CD4-positive, alpha-beta T cell treated with Interleukin-2 at 100 ng/mL for 4 hours (primary cell): ENCODE results near the gene ART3.
A peak's percentile ranks its signal among the peaks of the same experiment; 100 is the strongest.

Source experiments
- DNase-seq: peaks from one replicate; pipeline ENCODE4 v3.0.0-alpha.2; 2020; ENCODE audit warnings: low spot score

Gene ART3

DNA sequence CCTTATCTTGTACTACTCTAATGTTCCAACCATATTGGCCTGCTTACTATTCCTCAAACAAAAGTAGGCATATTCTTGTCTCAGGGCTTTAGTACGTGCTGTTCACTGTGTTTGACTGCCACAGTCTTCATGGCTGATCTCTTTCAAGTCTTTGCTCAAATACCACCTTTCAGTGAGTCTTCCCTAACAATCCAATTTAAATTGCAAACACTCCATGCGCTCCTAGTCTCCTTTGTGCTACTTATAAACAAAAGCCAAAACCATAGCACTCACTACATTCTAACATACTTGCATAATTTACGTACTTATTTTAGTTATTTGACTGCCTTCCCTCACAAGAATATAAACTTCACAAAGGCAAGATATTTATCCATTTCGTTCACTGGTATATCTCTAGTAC lies 1.7 kb upstream of the ART3 start:
- no peak for DNase-seq

DNA sequence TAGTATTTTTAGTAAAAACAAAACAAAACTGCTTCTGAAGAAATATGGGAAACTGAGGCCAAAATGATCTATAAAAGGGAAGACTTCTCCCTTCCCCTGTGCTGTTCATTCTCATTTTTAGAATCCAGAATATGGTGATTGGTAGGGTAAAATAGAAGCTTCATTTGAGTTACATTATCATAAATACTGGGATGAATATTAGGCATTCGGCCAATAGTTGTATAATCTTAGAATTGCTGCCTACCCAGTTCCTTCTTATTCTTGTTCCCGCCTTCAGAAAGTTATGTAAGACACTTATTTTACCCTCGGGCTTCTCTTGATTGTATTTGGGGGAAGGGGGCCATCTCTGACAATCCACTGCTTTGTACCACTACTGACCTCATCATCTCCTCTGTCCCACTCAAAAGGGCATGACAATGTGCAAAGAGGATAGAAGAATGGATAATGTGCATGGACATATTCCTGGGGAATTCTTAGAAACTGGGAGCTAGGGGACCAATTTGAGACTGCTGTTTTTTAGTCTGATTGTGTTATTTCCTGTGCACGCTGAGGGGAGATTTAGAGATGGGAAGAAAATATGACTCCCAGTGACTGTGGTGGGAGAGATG lies 588 bp downstream of the ART3 start:
- DNase-seq: no peak

DNA sequence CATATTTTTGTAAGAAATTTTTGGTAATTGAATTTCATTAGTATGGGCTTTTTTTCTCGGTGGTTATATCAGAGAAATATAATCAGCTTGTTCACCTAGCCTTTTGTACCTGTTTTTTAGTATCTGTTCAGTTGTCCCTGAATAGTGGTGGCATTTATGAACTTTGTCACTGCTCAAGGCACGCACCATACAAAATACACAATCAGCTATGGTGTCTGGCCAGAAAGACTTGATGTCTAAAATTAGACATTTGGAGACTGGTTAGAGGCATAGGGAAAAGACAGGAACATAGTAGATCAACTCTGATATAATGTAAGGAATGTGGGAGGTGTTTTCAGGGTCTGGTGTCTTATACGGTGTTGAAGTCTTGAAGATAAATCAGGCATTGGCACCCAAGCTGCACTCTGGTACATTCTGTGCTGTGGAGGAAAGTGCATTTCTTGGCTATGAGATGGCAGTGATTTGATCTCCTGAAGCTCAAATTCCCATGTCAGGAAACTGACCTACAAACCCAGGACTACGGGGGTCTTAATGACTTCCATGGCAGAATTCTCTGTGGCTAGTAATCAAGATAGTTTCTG lies 3.6 kb downstream of the ART3 start:
- no peak for DNase-seq

DNA sequence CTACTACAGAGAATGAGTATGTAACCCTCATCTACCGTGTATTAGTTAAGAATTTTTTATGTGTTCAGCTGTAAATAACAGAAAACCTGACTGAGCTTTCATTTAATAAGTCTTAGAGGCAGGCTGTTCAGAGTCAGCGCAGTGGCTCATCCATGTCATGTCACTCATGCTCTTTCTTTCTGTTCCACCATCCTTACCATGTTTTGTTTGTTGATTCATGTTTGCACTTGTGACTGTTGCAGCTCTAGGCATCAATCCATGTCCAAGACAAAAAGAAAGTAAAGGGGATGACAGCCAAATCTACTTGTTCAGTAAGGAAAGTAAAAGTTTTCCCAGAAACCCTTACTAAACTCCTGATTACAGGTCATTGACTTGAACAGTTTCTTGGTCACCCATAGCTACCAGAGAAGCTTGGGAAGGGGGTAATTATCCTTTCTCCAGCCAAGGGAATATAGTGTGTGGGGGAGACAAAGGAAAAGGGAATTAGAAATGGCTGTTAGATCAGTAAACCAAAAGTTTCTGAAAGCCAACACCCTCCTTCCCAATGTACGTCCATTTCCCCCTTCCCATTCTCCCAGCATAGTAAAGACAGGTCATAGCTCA lies 9.0 kb downstream of the ART3 start:
- no peak for DNase-seq

DNA sequence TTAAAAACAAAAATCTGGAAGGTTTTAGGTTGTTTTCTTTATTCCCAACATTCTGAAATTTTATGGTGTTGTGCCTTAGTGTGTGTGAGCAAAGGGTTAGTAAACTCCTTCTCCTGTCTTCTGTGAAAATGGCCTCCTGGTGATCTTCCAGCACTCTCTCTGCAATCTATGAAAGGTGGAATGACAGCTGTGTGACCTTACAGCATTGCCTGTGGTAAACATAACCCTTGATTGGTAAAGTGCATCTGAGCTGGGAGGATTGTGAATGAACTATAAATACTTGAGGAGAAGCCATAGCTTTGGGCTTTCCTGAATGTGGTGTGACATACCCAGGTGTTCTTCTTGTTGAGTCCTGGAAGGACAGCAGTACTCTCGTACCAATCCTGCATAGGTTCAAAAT lies 10.0 kb downstream of the ART3 start:
- DNase-seq: no peak

DNA sequence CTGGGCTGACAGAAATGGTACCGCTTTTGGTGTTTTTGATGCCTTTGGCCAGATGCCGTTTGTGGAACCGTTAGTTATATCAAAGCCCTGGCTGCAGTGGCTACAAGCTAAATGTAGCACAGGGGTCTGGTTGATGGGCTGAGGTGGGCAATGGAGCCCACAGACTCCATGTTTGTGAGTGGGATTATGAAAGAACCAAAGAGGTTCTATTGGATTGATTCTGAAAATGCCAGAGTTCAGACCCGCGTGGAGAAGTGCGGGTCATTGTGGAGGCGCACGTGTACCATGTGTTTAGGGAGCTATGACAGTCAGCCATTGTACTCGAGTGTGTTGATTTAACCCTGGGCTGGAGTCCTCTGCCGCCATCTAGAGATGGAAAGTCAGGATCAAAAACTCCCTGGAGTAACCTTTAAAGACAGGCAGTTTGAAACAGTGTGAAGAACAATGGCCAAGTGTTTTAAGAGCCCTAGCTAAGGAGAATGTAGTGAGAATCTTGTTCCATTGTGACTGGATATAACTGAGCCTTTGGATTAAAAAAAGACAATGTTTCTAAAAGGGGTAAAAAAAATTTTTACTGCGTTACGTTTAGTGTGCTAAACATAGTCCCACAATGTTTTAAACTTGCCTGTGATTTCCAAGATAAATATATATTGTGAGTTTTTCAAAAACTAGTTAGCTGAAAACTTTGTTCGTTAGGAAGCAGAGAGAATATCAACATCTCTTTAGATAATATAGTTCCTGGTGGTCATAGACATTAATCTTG lies 12.7 kb downstream of the ART3 start:
- DNase-seq: no peak

DNA sequence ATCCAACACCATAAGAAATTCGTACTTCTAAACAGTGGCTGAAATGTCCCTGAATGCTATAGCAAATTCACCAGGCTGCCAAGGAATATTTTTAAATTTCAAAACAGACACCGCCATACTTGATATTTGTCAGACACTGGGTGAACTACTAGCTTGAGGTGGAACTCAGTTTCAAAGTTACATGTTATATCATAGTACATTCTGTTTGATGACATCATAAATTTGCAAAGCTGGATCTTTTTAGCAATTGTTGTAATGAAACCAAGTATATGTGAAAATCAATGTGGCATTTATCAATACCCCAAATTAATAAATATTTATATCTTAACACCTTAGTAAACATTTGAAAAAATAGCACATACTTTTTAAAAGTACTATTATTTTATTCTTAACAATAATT lies 14.2 kb downstream of the ART3 start:
- DNase-seq: no peak

DNA sequence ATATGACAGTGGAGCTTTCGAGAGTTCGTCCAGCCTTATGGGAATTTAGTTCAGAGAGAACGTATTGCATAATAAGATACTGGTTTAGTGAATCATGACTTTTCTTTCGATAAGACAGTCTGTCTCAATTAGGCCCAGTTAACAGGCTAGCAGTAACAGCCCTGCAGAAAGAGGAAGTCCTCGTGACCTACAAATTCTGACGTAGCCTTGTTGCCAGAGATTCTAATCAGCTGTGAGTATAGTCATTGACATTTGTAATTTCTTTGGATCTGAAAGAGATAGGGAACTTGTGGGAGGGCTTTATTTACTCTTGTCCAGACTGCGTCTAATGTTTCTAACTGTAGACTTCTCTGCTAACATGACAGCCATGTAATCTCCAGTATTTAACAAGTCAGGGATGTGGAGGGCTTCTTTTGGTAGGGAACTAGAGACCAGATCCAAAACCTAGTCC lies 15.8 kb downstream of the ART3 start:
- DNase-seq: peak; percentile 14

DNA sequence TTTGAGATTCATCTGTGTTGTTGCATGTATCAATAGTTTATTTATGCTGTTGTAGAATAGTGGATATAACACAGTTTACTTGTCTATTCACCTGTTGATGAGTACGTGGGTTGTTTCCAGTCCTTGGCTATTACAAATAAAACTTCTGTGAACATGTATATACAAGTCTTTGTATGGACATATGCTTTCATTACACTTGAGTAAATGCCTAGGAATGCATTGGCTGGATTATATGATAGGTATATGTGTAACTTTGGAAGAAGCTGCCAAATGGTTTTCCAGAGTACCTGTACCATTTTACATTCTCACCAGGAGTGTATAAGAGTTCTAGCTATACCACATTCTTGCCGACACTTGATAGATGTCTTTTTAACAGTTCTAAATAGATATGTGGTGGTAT lies 16.5 kb downstream of the ART3 start:
- no peak for DNase-seq

DNA sequence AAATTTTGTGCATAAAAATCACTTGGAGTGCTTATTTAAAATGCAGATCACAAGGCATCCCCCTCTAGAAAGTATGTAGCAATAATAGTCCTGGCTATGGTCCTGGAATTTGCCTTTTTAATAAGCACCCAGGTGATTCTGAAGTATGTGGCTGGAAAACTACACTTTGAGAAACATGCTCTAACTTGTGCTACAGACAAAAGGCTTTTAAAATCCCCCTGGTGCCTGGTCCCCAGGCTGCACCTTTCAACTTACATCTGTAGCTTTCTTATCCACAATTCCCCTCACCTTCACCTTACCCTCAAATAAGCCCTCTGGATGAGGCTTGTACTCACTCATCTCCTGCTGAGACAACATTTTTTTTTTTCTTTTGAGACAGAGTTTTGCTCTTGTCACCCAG lies 21.1 kb downstream of the ART3 start:
- no peak for DNase-seq

DNA sequence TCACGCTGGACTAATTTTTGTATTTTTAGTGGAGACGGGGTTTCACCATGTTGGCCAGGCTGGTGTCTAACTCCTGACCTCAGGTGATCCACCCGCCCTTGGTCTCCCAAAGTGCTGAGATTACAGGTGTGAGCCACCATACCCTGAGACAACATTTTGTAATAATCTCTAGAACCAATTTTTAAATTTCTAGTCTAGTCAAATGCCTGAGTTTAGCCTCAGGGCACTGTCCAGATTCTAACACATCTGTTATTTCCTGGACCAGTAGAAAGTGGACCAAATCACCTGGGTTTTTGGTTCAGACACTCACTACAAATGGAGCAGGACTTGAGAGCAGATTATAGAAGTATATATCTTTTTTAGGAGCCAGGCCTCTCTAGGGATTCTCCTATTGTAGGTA lies 21.6 kb downstream of the ART3 start:
- no peak for DNase-seq

DNA sequence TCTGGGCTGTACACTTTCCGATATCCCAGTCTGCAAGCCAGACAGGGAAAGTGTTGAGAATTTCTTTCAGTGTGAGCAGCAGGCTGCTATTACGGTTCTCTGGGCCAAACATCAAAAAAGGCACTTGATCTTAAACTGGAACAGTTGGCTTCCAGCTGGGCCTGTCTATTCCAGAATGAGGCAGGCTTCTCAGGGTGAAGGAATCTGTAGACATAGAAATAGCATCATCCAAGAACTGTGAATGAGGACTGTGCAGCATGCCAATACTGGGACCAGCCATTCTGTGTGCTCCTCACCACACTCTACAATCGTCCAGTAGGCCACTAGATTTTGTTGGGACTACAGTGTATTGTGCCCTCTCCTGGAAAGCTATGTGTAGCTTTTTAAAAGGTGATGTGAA lies 31.1 kb downstream of the ART3 start:
- no peak for DNase-seq

DNA sequence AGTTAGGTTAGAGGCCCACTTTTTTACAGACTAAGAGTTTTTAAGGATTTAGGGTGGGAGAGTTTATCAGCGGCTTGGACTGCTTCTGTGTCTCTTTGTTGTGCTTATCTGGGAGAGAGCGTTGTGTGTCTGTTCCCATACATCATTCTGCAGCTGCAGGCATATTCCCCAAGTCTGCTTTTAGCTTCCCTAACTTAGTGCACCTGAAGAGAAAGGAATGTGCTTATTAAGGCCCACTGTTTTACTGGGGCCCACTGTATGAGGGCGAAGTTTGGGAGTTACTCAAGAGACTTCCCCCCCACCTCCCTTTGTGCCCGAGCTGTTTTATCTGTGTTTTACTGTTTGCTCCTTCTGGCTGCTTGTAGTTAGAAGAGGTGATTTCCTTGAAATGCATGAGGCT lies 31.9 kb downstream of the ART3 start:
- no peak for DNase-seq

DNA sequence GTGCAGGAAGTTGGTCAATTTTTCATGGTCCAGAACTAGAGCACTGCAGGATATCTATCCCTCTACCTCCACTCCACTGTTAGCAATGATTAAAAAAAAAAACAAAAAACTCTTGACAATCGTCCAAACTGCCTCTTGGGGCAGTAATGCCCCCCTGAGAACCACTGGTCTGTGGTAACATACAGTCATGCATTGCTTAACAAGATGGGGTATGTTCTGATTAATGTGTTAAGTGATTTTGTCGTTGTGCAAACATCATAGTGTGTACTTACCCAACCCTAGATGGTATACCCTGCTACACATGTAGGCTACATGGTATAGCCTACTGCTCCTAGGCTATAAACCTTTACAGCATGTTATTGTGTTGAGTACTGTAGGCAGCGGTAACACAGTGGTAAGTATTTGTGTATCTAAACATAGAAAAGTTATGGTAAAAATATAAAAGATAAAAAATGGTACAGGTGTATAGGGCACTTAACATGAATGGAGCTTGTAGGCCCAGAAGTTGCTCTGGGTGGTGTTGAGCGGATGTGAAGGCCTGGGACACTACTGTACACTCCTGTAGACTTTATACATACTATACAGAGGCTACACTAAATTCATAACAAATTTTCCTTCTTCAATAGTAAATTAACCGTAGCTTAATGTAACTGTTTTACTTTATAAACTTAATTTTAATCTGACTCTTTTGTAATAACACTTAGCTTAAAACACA lies 34.1 kb downstream of the ART3 start:
- no peak for DNase-seq

DNA sequence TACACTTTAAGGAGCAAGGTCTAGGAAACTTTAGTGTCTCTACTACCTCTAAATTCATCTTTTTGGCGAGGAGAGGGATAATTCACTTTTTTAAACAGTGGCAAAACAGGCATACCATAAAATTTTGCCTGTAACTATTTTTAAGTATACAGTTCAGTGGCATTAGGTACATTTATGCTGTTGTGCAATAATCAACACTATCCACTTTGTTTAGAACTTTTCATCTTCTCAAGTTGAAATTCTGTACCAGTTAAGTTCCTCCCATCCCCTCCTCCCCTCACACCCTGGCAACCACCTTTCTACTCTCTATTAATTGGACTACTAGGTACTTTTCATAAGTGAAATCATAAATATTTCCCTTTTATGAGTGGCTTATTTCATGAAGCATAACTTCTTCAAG lies 42.3 kb downstream of the ART3 start:
- no peak for DNase-seq

DNA sequence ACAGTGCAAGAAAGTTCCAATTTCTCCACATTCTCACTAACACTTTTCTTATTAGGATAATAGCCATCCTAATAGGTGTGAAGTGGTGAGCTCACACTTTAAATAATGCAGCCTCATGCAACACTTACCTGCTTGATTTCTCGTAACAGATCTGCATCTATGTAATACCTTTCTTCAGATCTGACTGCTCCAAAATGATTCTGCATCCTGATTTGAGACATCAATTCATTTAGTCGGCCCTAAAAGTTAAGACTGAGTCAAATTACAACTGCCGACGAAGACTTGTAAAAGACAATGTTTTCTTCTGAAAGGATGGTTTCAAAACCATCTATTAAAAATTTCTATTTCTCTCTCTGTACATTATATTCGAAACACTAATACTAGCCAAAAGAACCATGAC lies 43.0 kb downstream of the ART3 start:
- no peak for DNase-seq

DNA sequence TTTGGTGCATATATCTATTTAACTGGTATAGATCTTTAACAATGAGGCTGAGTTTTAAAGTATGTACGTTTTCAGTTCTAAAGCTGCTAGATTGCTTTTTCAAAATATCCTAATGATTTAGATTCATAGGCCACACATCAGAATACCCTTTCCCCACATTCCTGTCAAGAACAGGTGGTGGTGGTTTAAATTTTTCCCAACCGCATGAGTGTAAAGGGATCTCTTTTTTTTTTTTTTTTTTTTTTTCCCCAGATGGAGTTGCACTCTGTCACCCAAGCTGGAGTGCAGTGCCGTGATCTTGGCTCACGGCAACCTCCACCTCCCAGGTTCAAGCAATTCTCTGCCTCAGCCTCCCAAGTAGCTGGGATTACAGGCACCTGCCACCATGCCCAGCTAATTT lies 45.7 kb downstream of the ART3 start:
- DNase-seq: no peak

DNA sequence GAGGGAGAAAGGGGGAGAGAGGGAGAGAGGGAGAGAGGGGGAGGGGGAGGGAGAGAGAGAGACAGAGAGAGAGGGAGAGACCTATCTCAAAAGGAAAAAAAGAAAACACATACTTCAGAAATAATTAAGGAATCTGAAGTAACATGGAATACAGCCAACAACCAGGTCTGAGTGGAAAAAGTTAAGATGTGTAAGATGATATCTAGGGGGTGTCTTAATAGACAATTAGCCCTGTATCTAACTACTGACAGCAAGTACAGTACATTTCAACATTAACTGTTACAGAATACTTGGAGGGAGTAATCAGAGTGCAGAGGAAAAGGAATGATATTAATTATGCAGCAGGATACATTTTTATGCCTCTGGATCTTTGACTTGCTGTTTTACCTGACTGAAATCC lies 51.3 kb downstream of the ART3 start:
- DNase-seq: no peak

DNA sequence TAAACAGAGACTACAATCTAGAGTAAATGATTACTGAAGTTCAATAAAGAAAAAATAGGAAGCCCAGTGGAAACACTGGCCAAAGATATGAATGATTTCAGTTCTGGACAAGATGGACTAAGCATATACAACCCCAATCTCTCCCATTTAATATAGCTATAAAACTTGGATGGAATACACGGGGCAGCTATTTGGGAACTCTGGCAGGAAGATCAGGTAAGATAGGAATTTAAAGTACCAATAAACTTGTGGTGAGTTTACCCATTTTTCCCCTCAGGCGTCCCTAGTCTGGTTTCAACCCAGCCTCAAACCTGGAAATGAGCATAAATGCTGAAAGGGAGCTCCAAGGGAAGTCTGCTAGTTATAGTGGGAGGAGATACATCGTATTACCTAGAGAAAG lies 53.2 kb downstream of the ART3 start:
- DNase-seq: no peak

DNA sequence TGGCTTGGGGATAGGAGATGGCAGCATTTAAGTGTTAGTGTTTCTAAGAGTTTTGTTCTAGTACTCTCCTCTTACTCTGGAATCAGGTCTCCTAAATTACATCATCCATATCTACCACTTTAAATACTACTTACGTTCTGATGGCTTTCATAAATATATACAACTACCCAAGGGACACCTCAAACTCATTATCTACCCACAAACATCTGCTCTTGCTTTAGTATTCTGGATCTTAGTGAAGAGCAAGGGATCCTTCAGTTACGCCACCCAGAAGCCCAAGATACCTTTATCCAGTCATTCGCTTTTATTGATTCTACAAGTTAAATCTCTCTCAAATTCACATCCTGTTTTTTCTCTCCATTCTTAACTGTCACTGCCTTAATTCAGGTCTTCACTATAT lies 66.7 kb downstream of the ART3 start:
- no peak for DNase-seq

DNA sequence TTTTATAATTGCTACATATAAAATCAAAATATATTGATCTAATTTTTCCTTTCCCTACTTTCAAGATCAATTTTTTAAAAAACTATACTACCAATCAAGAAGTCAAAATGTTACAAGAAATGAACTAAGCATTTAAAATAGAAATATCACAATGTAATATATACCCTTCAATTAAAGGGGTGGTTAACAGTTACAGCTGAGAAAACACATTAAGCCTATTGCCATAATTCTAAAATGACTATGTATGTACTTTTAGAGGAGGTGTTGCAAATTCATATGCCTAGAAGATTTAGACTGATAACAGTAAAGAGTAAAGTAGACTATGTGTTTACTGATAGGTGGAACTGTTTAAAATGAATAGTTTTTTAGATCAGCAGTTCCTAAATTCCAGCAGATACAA lies 70.0 kb downstream of the ART3 start:
- no peak for DNase-seq

DNA sequence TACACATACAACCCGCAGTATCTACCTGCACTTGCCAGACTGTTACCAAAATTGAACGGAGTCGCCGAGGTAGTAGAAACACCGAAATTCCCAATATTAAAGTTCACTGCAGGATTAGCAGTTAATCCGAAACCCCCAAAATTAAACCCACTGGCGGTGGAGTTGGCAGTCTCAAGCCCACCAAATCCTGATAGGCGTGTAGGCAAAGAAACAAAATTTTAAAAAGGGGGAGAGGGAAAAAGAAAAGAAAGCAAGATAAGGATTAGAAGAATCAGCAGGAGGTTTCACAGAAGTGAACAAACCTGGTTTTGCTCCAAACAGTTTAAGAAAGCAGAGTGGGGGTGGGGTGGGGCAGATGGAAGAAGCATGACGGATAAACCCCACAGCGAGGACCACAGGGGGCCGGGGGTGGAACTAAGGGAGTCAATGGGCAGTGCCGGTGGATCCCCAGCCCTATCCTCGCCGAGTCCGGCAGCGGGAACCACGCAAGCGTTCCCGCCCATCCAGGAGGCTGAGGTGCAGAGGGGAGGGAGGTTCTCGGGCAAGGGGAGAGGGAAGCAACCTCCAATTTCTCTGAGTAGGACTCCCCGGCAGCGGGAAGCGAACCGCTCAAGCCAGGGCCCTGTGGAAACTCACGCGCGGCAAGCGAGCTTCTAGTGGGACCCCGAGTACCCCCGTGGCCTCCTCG lies 73.1 kb downstream of the ART3 start:
- DNase-seq: peak; percentile 10
